SK-N-SH (cell line): ENCODE measurements around the gene RNF138. TPM values are rescaled to one million over a fixed set of nuclear protein-coding genes. Genes with fewer than 3 reads are reported as not detected.

ENCODE experiments used
- CTCF ChIA-PET: fragments of 300-600, 350-600 bp; formaldehyde crosslinking; extraction: SDS; loops from one replicate; lab custom pipeline; 2021; lab: Yijun Ruan, JAX
- POLR2A ChIA-PET: fragments of 350-600 bp; sonication (Branson Sonifier 250); formaldehyde crosslinking; extraction: SDS; loops from one replicate; lab custom pipeline; 2020; ENCODE audit warnings: antibody characterized with exemption, inconsistent platforms; lab: Yijun Ruan, JAX
- DNase-seq: peaks from one replicate; pipeline ENCODE4 v3.0.0; 2012
- H2AFZ ChIP-seq: fragments of 200-600 bp; sonication (generic); 2 replicates; pipeline ENCODE4 v1.8.1; 2016; ENCODE audit warnings: antibody characterized with exemption, mild to moderate bottlenecking, low read depth
- H3F3A ChIP-seq: fragments of 200-600 bp; sonication (generic); replicated peaks from 2 replicates; pipeline ENCODE3; 2016; ENCODE audit warnings: antibody characterized with exemption, mild to moderate bottlenecking; ENCODE audit not compliant: insufficient read depth
- H3K27ac ChIP-seq, 2 experiments: fragments of 200-500 bp in 1 of 2; fragments of 200-600 bp in 1 of 2; sonication (Bioruptor generic) in 1 of 2; sonication (generic), shearing (Covaris generic) in 1 of 2; 2 replicates each; pipeline versions ENCODE4 v1.5.1 to v1.6.1; 2014 to 2016; ENCODE audit warnings: low read depth in 2 of 2, inconsistent platforms in 1 of 2, low read length in 1 of 2, mild to moderate bottlenecking in 1 of 2, mixed read lengths in 1 of 2
- H3K27me3 ChIP-seq: fragments of 200-600 bp; sonication (generic), shearing (Covaris generic); 2 replicates; pipeline ENCODE4 v1.6.1; 2016; ENCODE audit warnings: mixed run types; ENCODE audit not compliant: insufficient read depth
- H3K36me3 ChIP-seq, 2 experiments: fragments of 200-500 bp in 1 of 2; fragments of 200-600 bp in 1 of 2; sonication (Bioruptor generic) in 1 of 2; sonication (generic) in 1 of 2; replicated peaks in 1 of 2; 2 replicates each; pipeline versions ENCODE3 to v1.5.1; 2014 to 2016; ENCODE audit warnings: low read length in 1 of 2, mild to moderate bottlenecking in 1 of 2; ENCODE audit not compliant: insufficient read depth in 2 of 2, control insufficient read depth in 1 of 2
- H3K4me1 ChIP-seq, 2 experiments: fragments of 200-500 bp in 1 of 2; fragments of 200-600 bp in 1 of 2; sonication (Bioruptor generic) in 1 of 2; sonication (generic), shearing (Covaris generic) in 1 of 2; 2 replicates each; pipeline versions ENCODE4 v1.5.1 to v1.6.1; 2014 to 2016; ENCODE audit warnings: low read depth in 1 of 2, low read length in 1 of 2, mixed run types in 1 of 2; ENCODE audit not compliant: insufficient read depth in 2 of 2, control insufficient read depth in 1 of 2
- H3K4me2 ChIP-seq: fragments of 200-600 bp; sonication (generic), shearing (Covaris generic); 2 replicates; pipeline ENCODE4 v1.6.1; 2017; ENCODE audit warnings: mixed run types
- H3K4me3 ChIP-seq, 2 experiments: fragments of 200-500 bp in 1 of 2; fragments of 200-600 bp in 1 of 2; sonication (Bioruptor generic) in 1 of 2; sonication (generic), shearing (Covaris generic) in 1 of 2; 2 replicates each; pipeline versions ENCODE4 v1.5.1 to v1.8.1; 2014 to 2016; ENCODE audit warnings: low read depth in 2 of 2, inconsistent platforms in 1 of 2, low read length in 1 of 2, mild to moderate bottlenecking in 1 of 2, mixed read lengths in 1 of 2, moderate library complexity in 1 of 2
- H3K79me2 ChIP-seq: fragments of 200-600 bp; sonication (generic); 2 replicates; pipeline ENCODE4 v1.8.1; 2017; ENCODE audit warnings: mild to moderate bottlenecking; ENCODE audit not compliant: insufficient read depth
- H3K9ac ChIP-seq: fragments of 200-600 bp; sonication (generic); 2 replicates; pipeline ENCODE4 v1.6.1; 2017; ENCODE audit warnings: mixed run types
- H3K9me2 ChIP-seq: fragments of 200-600 bp; sonication (generic); 2 replicates; pipeline ENCODE4 v1.6.1; 2017; ENCODE audit warnings: mixed run types
- H3K9me3 ChIP-seq: fragments of 200-600 bp; sonication (generic); 2 replicates; pipeline ENCODE4 v1.6.1; 2017; ENCODE audit warnings: mixed run types, mild to moderate bottlenecking, moderate library complexity
- H4K20me1 ChIP-seq: fragments of 200-600 bp; sonication (generic); 2 replicates; pipeline ENCODE4 v1.6.1; 2017; ENCODE audit warnings: mild to moderate bottlenecking, mixed run types; ENCODE audit not compliant: insufficient read depth
- CHD2 ChIP-seq: fragments of 150-350 bp; IDR thresholded peaks from 2 replicates; pipeline ENCODE4 v1.6.1; 2018; ENCODE audit warnings: low read length; ENCODE audit not compliant: partially characterized antibody
- FOSL2 ChIP-seq: IDR thresholded peaks from 2 replicates; pipeline ENCODE4 v1.4.0; 2012; ENCODE audit warnings: low read depth, mild to moderate bottlenecking, moderate library complexity, borderline replicate concordance
- GATA2 ChIP-seq: sonication (generic); formaldehyde crosslinking; IDR thresholded peaks from 2 replicates; pipeline ENCODE4 v1.5.0; 2020; ENCODE audit warnings: mild to moderate bottlenecking, missing genetic modification reagents
- JUND ChIP-seq: IDR thresholded peaks from 2 replicates; pipeline ENCODE4 v1.4.0; 2012
- RAD21 ChIP-seq: IDR thresholded peaks from 2 replicates; pipeline ENCODE4 v1.6.1; 2012; ENCODE audit warnings: mild to moderate bottlenecking, low read length
- REST ChIP-seq: IDR thresholded peaks from 2 replicates; pipeline ENCODE4 v1.6.1; 2012; ENCODE audit warnings: mild to moderate bottlenecking, low read depth, low read length, moderate library complexity
- RXRA ChIP-seq: IDR thresholded peaks from 2 replicates; pipeline ENCODE4 v1.4.0; 2012; ENCODE audit warnings: low read depth, mild to moderate bottlenecking, borderline replicate concordance
- SIN3A ChIP-seq: IDR thresholded peaks from 2 replicates; pipeline ENCODE4 v1.6.1; 2012; ENCODE audit warnings: low read depth, mild to moderate bottlenecking, low read length, moderate library complexity, borderline replicate concordance
- TAF1 ChIP-seq: IDR thresholded peaks from 2 replicates; pipeline ENCODE4 v1.6.1; 2012; ENCODE audit warnings: low read depth, mild to moderate bottlenecking, low read length, moderate library complexity, borderline replicate concordance
- TCF12 ChIP-seq: IDR thresholded peaks from 2 replicates; pipeline ENCODE4 v1.4.0; 2012
- TEAD4 ChIP-seq: IDR thresholded peaks from 2 replicates; pipeline ENCODE4 v1.4.0; 2012; ENCODE audit warnings: mild to moderate bottlenecking, borderline replicate concordance; ENCODE audit not compliant: insufficient read depth
- WGBS: methylation state at CpG from one replicate; pipeline ENCODE4 v1.1.6; 2017; ENCODE audit warnings: low lambda C conversion rate; 5-methylcytosine and 5-hydroxymethylcytosine counted together
- polyA plus RNA-seq, 3 experiments: library from polyadenylated mRNA; depleted of rRNA; stranded (reverse); fragments of >200 nt; gene quantifications; 2 replicates each; pipeline ENCODE4 v1.2.3, GENCODE V29; 2012
- TF ChIP-seq, protein P1 (sequence below): fragments of 150-350 bp; IDR thresholded peaks from 2 replicates; pipeline ENCODE4 v1.6.1; 2016; ENCODE audit warnings: mild to moderate bottlenecking, low read depth, low read length

Gene RNF138
- polyA plus RNA-seq, 1 of the 3 experiments (the other 2 are of a cell fraction) = 22.3 TPM

DNA sequence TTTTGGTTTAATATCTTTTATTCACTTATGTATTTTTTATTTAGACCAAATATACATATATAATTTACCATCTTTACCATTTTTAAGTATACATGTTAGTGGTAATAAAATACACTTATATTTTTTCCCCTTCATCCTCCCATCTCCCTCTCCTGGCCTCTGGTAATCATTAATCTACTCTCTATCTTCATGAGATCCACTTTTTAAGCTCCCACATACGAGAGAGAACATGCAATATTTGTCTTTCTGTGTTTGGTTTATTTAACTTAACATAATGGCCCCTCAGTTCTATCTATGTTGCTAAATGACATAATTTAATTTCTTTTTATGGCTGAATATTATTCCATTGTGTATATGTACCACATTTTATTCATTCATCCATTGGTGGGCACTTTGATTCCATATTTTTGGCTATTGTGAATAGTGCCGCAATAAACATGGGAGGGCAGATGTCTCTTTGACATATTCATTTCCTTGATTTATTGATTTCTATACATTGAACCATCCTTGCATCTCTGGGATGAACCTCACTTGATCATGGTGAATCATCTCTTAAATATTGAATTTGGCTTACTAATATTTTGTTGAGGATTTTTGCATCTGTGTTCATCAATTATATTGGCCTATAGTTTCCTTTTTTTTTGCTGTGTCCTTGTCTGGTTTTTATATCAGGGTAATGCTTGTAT lies 56.7 kb downstream of the RNF138 start (continued):
- TF ChIP-seq, protein P1, sequence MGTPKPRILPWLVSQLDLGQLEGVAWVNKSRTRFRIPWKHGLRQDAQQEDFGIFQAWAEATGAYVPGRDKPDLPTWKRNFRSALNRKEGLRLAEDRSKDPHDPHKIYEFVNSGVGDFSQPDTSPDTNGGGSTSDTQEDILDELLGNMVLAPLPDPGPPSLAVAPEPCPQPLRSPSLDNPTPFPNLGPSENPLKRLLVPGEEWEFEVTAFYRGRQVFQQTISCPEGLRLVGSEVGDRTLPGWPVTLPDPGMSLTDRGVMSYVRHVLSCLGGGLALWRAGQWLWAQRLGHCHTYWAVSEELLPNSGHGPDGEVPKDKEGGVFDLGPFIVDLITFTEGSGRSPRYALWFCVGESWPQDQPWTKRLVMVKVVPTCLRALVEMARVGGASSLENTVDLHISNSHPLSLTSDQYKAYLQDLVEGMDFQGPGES = no peak
- no peak for TF ChIP-seq GATA2 (CRISPR knock-in tag)
- TF ChIP-seq CHD2 = no peak
- no peak for TF ChIP-seq TCF12
- no peak for TF ChIP-seq RAD21
- no peak for TF ChIP-seq JUND
- TF ChIP-seq TAF1 = no peak
- TF ChIP-seq, all 33 proteins: peak for 0

DNA sequence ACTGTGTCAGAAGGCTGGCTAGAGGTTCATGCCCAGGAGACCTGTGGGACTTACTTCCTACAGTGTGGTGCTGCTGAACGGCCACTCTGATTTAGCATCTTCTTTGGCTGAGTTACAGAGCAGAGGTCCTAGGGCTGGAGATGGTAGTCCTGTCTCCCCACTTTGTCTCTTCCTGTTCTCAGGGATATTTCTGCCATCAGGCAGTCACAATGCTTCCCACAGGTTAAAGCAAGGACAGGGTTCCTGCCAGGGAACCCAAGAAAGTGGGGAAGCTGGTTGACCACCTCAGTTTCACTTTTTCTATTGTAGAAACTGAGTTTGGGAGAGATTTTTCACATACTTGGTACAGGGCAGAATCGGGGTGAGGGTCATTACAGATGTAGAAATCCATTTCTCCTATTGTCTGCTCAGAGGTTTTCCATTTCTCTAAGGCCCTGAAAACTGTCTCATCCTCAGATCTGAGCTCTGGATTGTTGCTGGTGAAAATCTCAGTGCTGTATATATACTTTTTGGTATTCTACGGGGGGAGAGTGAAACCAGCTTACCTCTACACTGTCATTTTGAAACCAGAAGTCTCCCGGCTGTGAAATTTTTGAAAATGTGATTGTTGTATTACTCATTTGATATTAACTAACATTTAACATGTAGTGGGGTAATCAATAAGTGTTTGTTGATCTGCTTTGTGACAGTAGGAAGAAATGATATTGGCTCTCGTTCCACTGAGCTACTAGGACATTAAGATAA lies 61.2 kb downstream of the RNF138 start:
- Histone ChIP-seq H3F3A (no peaks in the 10 kb centered on the region), H3K4me3 (no peak overlapping the region), H3K9me2 (no peaks in the 10 kb centered on the region), H3K9ac (no peak overlapping the region)
- POLR2A ChIA-PET = no interaction called here
- no peak for TF ChIP-seq TEAD4
- TF ChIP-seq, protein P1 = no peak
- no peak for TF ChIP-seq TAF1
- TF ChIP-seq GATA2 (CRISPR knock-in tag) = no peak
- TF ChIP-seq REST = no peak
- TF ChIP-seq SIN3A = no peak
- TF ChIP-seq RXRA = no peak
- TF ChIP-seq FOSL2 = no peak
- TF ChIP-seq, all 33 proteins: peak for 0
- WGBS = 30% methylated on average over 4 of the region's 5 CpGs
- Histone ChIP-seq H3K27me3 (no peaks in the 10 kb centered on the region), H2AFZ (no peak overlapping the region), H4K20me1 (no peaks in the 10 kb centered on the region), H3K4me1 (no peaks in the 10 kb centered on the region; a peak in 1 of 4 replicates), H3K27ac (no peak overlapping the region), H3K9me3 (no peaks in the 10 kb centered on the region), H3K79me2 (no peaks in the 10 kb centered on the region), H3K36me3 (no peaks in the 10 kb centered on the region), H3K4me2 (no peak overlapping the region)
- CTCF ChIA-PET = interaction anchor here (1.4 to 11.8 kb wide), 2 partner anchors 145 to 397 kb away, joined by 3 to 182 read pairs; no protein-coding TSS in a partner anchor
- no peak for DNase-seq
